D341Med (cell line): ENCODE measurements around the gene SETD1B.
A peak's percentile ranks its signal among the peaks of the same experiment; 100 is the strongest.

Source experiments
- DNase-seq: peaks from one replicate; pipeline ENCODE4 v3.0.0; 2012; ENCODE audit warnings: low spot score

SETD1B gene

DNA sequence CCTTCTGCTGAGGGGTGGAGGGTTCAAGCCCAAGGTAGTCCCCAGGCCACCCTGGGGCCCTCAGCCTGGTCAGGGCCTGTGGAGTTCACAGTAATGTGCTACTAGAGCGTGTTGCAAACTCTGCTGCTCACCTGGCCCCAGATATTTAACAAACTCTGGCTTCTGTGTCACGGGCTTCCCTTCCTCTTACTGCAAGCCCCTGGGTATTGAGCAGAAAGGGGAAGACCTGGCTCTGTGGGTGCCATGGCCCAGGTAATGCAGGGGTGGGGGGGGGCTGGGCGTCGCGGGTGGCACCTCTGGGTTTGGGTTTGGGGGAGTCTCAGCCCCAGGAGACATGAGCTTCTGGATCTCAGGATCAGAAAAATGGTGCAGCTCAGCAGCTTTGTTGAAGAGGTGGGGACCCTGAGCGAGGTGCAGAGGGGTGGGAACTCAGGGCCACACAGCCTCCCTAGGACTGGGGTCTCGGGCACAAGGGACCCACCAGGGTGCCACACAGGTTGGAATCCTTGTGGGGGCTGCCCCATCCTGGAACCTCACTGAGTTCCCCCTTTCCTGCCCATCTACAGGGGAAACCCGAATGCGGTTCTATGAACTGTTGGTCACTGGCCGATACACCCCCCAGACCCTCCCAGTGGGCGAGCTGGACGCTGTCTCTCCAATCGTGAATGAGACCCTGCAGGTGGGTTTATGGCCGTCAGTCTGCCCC is 4.0 kb downstream of the SETD1B start:
- DNase-seq = no peak

DNA sequence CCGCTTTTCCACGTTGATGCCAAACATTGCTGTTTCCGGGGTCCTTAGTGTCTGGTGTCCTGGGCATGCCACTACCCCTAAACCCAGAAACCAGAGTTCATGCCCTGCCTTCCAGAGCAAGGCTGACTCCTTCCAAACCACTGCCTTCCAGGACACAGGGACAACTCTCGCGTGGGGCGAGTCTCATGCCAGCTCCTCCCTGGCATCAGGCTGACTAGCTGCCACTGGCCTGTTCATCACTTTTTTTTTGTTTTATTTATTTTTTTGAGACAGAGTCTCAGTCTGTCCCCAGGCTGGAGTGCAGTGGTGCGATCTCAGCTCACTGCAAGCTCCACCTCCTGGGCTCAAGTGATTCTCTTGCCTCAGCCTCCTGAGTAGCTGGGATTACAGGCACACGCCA is 4.8 kb downstream of the SETD1B start:
- no peak for DNase-seq

DNA sequence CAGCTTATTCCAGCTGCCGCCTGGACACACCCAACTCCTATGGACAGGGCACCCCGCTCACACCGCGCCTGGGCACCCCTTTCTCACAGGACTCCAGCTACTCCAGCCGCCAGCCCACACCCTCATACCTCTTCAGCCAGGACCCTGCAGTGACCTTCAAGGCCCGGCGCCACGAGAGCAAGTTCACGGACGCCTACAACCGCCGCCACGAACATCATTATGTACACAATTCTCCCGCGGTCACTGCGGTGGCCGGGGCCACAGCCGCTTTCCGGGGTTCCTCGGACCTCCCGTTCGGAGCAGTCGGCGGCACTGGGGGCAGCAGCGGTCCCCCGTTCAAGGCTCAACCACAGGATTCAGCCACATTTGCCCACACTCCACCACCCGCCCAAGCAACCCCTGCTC is 5.9 kb downstream of the SETD1B start:
- no peak for DNase-seq

DNA sequence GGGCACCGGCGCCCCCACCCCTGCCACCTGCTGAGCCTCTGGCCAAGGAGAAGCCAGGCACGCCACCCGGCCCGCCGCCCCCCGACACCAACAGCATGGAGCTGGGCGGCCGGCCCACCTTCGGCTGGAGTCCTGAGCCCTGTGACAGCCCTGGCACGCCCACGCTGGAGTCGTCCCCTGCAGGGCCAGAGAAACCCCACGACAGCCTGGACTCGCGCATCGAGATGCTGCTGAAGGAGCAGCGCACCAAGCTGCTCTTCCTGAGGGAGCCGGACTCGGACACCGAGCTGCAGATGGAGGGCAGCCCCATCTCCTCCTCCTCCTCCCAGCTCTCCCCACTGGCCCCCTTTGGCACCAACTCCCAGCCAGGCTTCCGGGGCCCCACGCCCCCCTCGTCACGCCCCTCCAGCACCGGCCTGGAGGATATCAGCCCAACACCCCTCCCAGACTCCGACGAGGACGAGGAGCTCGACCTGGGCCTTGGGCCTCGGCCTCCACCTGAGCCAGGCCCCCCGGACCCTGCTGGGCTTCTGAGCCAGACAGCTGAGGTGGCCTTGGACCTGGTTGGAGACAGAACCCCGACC is 6.5 kb downstream of the SETD1B start:
- DNase-seq = no peak

DNA sequence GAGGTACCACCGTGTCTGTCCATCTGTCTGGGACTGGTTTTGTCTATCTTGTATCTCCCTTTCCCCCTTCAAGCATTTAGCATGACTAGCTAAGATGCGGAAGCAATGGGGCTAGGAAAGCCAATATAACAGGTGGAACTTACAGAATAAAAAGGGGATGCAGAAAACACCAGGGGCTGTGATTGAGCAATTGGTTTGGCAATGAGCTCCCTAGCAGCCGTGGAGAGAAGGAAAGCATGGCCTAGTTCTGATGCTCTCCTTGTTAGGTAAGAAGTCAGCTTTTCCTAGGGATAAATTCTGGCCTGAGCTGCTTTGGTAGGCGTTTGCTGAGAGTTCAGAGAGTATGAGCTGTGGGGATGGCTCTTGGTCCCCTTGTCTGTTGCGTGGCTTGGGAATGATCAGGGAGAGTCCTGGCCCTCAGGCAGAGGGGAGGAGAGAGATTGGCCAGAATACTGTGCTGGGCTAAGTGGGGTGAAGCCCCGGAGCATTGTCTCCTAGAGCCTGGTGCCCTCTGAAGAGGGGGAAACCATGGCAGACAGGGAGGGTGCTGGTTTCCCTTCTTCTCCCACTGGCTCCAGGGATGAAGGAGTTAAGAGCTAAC is 7.1 kb downstream of the SETD1B start:
- no peak for DNase-seq

DNA sequence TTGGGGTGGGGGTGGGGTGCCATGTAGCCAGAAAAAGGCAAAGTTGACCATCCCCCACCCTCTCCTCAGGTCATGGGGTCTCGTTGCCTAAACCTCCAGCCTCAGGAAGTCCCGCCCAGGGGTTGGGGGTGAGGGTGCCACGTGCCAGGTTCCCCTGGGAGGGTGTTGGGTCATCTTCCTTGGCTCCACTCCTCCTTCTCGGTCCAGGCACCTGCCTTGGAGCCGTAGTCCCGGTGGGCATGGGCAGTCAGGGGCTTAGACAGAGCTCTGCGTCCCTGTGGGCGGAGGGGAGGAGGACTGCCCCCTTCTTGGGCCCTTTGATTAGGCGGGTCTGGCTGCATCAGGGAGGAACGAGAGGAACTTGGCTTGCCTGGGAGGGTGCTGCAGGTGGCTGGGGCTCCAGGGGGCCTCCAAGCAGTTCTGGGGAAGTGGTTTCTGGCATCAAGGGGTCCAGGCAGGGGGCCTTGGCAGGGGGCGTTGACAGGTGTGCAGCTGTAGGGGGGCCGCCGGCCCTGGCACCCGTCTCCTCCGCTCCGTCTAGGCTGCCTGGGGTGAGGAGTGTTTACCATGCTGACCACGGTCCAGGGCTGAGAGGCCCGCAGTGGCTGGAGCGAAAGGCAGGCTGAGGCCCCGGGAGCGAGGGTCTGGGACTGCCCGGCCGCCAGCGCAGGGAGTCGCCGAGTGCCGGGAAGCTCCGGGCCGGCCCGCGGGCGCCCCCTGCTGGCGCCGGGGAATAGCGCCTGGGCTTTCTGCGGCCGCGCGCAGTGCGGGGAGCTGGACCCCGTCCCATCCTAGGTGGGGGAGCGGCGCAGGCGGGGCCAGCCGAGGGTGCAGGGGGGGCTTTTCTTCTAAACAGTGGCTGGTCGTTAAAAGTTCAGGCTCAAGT is 7.9 kb downstream of the SETD1B start:
- DNase-seq = peak; percentile 94

DNA sequence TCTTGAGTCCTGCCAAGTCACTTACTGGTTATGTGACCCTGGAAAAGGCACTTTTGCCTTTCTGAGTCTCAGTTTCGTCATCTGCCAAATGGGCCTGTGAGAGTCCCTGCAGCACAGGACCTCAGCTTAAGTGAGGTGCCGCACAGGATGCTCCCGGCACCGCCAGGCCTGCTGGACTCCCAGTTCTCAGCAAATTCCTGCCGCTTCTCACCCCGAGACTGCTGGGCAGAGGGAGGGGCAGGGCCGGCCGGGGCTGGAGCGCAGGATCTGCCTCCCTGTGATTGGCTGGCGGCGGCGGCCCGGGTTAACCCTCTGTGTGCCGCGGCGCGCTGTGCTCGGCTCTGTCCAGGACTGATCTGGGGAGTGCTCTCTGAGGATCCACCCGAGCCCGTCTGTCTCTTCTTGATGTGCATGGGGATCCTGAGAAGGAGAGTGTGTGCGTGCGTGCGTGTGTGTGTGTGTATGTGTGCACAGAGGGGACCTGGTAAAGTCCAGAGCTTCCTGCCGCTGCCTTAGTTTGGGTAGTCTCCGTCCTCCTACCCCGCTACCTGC is 8.6 kb downstream of the SETD1B start:
- peak; percentile 90 for DNase-seq

DNA sequence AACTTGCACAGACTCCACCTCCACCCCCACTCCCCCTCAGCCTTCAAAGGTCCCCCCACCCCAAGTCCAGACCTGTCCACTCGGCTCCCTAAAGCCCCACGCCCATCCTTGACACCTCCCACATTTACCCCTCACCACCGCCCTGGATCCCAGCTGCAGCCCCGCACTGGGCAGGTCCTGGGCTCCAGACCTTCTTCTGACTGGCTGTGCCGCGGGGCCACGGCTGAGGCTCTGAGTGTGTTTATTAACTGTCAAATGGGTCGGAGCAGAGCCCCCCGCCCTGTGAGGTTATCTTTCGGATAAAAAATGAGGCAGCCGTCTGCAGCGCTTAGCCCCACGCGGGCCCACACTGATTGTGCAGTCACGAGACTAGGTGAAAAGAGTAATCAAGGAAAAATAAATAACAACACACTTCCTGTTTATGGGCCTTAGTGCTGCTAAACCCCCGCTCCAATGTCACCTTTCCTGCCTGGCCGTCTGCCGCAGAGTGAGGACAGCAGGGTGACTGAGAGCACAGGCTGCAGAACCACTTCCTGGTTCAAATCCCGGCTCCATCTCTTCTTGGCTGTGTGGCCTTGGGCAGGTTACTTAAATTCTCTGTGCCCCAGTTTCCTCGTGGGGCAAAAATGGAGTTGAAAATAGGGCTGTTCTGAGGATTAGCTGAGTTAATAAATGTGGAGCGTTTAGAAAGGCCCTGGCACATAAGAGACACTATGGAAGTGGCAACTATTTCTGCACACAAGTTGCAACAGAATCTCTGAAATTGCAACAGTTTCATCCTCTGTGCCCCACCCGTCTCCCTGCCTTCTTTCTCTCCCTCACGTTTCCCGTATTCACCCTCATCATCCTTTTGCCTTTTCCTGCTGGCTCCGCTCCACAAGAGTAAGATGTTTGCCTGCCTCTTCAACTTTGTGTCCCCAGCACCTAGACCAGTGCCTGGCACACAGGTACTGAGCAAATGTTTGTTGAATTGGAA is 9.4 kb downstream of the SETD1B start:
- DNase-seq = no peak

DNA sequence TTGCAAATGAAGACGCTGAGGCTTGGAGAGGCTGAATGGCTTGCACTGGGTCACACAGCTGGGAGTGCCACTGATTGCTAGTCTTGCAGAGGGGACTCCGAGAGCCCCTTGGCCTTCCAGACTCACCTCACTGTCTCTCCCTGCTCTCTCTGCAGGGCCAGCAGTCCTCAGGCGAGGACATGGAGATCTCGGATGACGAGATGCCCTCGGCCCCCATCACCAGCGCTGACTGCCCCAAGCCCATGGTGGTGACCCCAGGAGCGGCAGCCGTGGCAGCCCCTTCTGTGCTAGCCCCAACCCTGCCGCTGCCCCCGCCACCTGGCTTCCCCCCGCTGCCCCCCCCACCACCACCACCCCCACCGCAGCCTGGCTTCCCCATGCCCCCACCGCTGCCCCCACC is 10.1 kb downstream of the SETD1B start:
- DNase-seq = no peak

DNA sequence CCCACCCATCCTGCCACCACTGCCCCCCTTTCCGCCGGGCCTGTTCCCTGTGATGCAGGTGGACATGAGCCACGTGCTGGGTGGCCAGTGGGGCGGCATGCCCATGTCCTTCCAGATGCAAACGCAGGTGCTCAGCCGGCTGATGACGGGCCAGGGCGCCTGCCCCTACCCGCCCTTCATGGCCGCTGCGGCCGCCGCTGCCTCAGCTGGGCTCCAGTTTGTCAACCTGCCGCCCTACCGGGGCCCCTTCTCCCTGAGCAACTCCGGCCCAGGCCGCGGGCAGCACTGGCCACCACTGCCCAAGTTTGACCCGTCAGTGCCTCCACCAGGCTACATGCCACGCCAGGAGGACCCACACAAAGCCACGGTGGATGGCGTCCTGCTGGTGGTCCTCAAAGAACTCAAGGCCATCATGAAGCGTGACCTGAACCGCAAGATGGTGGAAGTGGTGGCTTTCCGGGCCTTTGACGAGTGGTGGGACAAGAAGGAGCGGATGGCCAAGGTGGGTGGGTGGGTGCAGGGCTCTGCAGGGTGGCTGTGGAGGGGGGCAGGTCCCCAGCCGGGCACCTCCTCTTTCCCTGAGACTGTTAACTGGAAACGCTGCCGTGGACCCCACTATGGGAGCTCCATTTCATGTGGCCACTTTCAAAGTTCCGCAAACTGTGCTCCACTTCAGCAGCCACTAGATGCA is 10.8 kb downstream of the SETD1B start:
- no peak for DNase-seq

DNA sequence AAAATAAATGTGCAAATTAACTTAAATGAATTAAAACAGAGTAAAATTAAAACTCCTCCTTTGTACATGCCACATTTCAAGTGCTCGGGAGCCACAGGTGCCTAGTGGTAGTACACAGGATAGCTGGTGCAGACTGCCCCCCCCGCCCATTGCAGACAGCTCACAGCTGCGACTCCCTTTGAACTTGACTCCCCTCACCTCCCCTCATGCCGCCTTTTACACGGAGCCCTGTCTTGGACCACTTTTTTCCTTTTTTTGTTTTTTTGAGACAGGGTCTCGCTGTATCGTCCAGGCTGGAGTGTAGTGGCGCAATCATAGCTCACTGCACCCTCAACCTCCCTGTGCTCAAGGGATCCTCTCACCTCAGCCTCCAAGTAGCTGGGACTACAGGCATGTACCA is 11.5 kb downstream of the SETD1B start:
- no peak for DNase-seq

DNA sequence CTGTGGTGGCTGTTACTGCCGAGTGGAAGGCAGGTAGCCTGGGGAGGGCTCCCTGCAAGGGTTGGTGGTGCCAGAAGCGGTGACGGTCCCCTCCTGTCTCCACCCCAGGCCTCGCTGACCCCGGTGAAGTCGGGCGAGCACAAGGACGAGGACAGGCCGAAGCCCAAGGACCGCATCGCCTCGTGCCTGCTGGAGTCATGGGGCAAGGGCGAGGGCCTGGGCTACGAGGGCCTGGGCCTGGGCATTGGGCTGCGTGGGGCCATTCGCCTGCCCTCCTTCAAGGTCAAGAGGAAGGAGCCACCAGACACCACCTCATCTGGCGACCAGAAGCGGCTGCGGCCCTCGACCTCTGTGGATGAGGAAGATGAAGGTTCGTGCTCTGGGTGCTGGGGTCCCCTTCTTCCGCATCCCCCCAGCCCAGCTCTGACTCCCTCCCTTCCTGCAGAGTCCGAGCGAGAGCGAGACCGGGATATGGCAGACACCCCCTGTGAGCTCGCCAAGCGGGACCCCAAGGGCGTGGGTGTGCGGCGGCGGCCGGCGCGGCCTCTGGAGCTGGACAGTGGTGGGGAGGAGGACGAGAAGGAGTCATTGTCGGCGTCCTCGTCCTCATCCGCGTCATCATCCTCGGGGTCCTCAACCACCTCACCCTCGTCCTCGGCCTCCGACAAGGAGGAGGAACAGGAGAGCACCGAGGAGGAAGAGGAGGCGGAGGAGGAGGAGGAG is 13.3 kb downstream of the SETD1B start:
- no peak for DNase-seq

DNA sequence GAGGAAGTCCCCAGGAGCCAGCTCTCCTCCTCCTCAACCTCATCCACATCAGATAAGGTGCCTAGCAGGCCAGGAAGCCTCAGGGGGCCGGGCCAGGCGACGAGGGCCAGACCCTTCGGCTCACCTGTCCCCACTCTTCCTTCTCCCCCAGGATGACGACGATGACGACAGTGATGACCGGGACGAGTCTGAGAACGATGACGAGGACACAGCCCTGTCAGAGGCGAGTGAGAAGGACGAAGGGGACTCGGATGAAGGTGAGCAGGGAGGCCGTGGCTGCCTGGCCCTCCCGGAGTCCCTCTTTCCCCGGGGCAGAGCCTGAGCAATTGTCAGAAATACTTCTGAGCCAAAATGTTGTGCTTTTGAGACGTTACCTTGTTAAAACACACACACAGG is 13.8 kb downstream of the SETD1B start:
- no peak for DNase-seq

DNA sequence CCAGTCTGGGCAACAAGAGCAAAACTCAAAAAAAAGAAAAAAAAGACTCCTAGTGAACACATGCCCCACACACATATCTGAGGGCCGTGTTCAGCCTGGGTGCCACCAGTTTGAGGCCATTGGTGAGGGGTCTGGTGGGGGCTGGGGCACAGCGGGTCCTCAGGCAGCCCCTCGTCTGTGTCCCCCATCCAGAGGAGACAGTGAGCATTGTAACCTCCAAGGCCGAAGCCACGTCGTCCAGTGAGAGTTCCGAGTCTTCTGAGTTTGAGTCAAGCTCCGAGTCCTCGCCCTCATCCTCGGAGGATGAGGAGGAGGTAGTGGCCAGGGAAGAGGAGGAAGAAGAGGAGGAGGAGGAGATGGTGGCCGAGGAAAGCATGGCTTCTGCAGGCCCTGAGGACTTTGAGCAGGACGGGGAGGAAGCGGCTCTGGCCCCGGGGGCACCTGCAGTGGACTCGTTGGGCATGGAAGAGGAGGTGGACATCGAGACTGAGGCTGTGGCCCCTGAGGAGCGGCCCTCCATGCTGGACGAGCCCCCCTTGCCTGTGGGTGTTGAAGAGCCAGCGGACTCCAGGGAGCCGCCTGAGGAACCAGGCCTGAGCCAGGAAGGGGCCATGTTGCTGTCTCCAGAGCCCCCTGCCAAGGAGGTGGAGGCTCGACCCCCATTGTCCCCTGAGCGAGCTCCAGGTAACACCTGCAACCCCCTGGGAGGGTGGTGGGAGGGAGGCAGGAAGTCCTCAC is 15.6 kb downstream of the SETD1B start:
- no peak for DNase-seq

DNA sequence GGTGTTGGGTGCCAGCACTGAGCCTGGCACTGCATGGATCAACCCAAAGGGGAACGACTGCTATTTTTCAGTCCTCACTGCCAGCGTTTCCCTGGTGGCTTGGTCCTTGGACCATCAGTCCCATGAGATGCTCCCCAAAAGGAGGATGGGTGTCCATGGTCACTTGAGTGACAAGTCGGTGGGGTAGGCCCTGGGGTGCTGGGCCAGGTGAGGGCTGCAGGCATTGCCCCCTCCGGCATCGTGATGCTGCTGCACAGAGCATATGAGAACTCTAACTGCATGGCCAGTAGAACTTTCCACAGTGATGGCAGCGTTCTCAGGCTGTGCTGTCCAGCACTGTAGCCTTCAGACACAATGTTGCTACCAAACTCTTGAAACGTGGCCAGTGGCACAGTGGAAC is 16.2 kb downstream of the SETD1B start:
- no peak for DNase-seq

DNA sequence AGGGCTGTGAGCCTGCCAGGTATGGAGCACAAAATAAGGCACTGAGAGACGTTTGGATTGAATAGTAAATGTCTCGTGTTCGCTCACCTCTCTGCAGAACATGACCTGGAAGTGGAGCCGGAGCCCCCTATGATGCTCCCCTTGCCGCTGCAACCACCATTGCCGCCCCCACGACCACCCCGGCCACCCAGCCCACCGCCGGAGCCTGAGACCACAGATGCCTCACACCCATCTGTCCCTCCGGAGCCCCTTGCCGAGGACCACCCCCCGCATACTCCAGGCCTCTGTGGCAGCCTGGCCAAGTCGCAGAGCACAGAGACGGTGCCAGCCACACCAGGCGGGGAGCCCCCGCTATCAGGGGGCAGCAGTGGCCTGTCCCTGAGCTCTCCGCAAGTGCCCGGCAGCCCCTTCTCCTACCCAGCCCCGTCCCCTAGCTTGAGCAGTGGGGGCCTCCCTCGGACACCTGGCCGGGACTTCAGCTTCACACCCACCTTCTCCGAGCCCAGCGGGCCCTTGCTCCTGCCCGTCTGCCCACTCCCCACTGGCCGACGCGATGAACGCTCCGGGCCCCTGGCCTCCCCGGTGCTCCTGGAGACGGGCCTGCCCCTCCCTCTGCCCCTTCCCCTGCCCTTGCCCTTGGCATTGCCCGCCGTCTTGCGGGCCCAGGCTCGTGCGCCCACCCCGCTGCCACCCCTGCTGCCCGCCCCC is 18.7 kb downstream of the SETD1B start:
- DNase-seq = no peak

DNA sequence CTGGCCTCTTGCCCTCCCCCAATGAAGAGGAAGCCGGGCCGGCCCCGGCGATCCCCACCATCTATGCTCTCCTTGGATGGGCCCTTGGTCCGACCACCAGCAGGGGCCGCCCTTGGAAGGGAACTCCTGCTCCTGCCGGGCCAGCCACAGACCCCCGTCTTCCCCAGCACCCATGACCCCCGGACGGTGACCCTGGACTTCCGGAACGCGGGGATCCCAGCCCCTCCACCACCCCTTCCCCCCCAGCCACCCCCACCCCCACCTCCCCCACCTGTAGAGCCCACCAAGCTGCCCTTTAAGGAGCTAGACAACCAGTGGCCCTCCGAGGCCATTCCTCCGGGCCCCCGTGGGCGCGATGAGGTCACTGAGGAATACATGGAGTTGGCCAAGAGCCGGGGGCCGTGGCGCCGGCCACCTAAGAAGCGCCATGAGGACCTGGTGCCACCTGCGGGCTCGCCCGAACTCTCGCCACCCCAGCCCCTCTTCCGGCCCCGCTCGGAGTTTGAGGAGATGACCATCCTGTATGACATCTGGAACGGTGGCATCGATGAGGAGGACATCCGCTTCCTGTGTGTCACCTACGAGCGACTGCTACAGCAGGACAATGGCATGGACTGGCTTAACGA is 19.4 kb downstream of the SETD1B start:
- peak; percentile 63 for DNase-seq

DNA sequence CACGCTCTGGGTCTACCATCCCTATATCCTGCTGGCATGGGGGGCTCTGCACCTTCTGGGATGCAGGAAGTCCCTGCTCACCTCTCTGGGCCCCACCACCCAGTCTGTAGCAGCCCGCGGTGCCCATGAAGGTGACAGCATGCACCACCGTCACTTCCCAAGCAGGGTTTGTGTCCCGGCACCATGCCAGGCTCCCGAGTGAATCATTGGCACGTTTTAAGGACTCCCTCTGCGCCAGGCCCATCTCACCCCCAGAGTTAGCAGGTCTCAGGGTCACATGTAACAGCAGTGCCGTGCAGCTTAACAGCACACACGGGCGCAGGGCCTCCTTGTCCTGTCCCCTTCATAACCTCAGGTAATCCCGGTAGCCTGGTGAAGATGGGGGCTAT is 19.9 kb downstream of the SETD1B start:
- DNase-seq = no peak
